ENCODE results near the gene PRR23B. TPM values are rescaled to one million over a fixed set of nuclear protein-coding genes. Genes with fewer than 3 reads are reported as not detected.

PRR23B gene
- total RNA-seq, 1 donor from 2014 or later: not detected

- ATAC-seq: peak; percentile 32
- no peaks in the 10 kb centered on the region for H3K36me3 ChIP-seq
- intact Hi-C loops (cut with DNase I): no loop called here
- H3K27ac ChIP-seq: no peak within 1 kb of the TSS
- H3K9me3 ChIP-seq: no peaks in the 10 kb centered on the region
- DNase-seq: no peak
- no peaks in the 10 kb centered on the region for H3K4me1 ChIP-seq
- no peak for TF ChIP-seq CTCF (IDR thresholded peaks at IDR 0.05)
- H3K4me3 ChIP-seq: no peak within 1 kb of the TSS
- no peaks in the 10 kb centered on the region for H3K27me3 ChIP-seq
Observed at GRCh38 chr3:139006051-139006716, 14.5 kb downstream of the PRR23B start, which contains the start of gene PRR23A. Gene PRR23A, minus strand, starts transcription at chr3:139006268. Its CDS starts 0 bp downstream, at chr3:139006268.

GRCh38 chr3:139005356-139005993 lies 15.3 kb downstream of the PRR23B start:
- Histone ChIP-seq H3K36me3 (no peaks in the 10 kb centered on the region), H3K4me3 (no peak overlapping the region), H3K9me3 (no peaks in the 10 kb centered on the region), H3K4me1 (no peaks in the 10 kb centered on the region), H3K27ac (no peak overlapping the region), H3K27me3 (no peaks in the 10 kb centered on the region)
- DNase-seq: no peak
- intact Hi-C loops (cut with DNase I): no loop called here
- peak; percentile 12 for ATAC-seq
- TF ChIP-seq CTCF (IDR thresholded peaks at IDR 0.05): no peak

- ATAC-seq (no peak), DNase-seq (no peak)
- no peaks in the 10 kb centered on the region for H3K4me1 ChIP-seq
- H3K27ac ChIP-seq: no peak overlapping the region
- no peak for TF ChIP-seq CTCF (IDR thresholded peaks at IDR 0.05)
- H3K27me3 ChIP-seq: no peaks in the 10 kb centered on the region
- H3K9me3 ChIP-seq: no peaks in the 10 kb centered on the region
- H3K36me3 ChIP-seq: no peaks in the 10 kb centered on the region
- H3K4me3 ChIP-seq: no peak overlapping the region
- intact Hi-C loops (cut with DNase I): no loop called here
Observed at GRCh38 chr3:138995706-138996105, 25.0 kb downstream of the PRR23B start.

GRCh38 chr3:138987181-138987580 lies 33.5 kb downstream of the PRR23B start:
- ATAC-seq (no peak), DNase-seq (no peak)
- no peak overlapping the region for H3K4me3 ChIP-seq
- H3K4me1 ChIP-seq: no peaks in the 10 kb centered on the region
- no peaks in the 10 kb centered on the region for H3K9me3 ChIP-seq
- TF ChIP-seq CTCF (IDR thresholded peaks at IDR 0.05): no peak
- no peaks in the 10 kb centered on the region for H3K36me3 ChIP-seq
- no peak overlapping the region for H3K27ac ChIP-seq
- H3K27me3 ChIP-seq: no peaks in the 10 kb centered on the region
- intact Hi-C loops (cut with DNase I): no loop called here

- Histone ChIP-seq H3K4me3 (no peak overlapping the region), H3K36me3 (no peaks in the 10 kb centered on the region), H3K4me1 (no peaks in the 10 kb centered on the region), H3K27me3 (no peaks in the 10 kb centered on the region), H3K27ac (no peak overlapping the region), H3K9me3 (no peaks in the 10 kb centered on the region)
- ATAC-seq (no peak), DNase-seq (no peak)
- TF ChIP-seq CTCF (IDR thresholded peaks at IDR 0.05): no peak
- intact Hi-C loops (cut with DNase I): no loop called here
Observed at GRCh38 chr3:138985932-138986331, 34.8 kb downstream of the PRR23B start.

Measured in upper lobe of right lung (tissue), 1 donor.